Kidney epithelial cell (primary cell): ENCODE results near the gene HYAL2. TPM values are rescaled to one million over a fixed set of nuclear protein-coding genes. Genes with fewer than 3 reads are reported as not detected.
"Not testable (repeated sequence)": the region's sequence is repeated elsewhere in the genome, so short reads cannot be mapped to it uniquely, and the experiment has no call there.

Experiments used
- DNase-seq: peaks from one replicate; pipeline ENCODE4 v3.0.0-alpha.2; 2010; ENCODE audit warnings: low read depth
- H3K27me3 ChIP-seq: 2 replicates; pipeline ENCODE4 v1.6.0; 2011; ENCODE audit warnings: low read length; ENCODE audit not compliant: control insufficient read depth, insufficient read depth
- H3K36me3 ChIP-seq: 2 replicates; pipeline ENCODE4 v1.5.1; 2011; ENCODE audit warnings: low read length; ENCODE audit not compliant: control insufficient read depth, insufficient read depth
- H3K4me3 ChIP-seq: 2 replicates; pipeline ENCODE4 v1.5.1; 2011; ENCODE audit warnings: low read depth, mild to moderate bottlenecking, control low read depth, low read length
- CTCF ChIP-seq: IDR thresholded peaks from 2 replicates; pipeline ENCODE4 v1.5.1; 2011; ENCODE audit warnings: mild to moderate bottlenecking, moderate library complexity, low read length, control low read depth, inconsistent platforms; ENCODE audit not compliant: insufficient read depth, poor library complexity, severe bottlenecking
- total RNA-seq: library from RNA; depleted of rRNA; stranded (reverse); fragments of >200 nt; gene quantifications from 2 replicates; pipeline ENCODE4 v1.2.3, GENCODE V29; 2015

The HYAL2 gene
- total RNA-seq, 1 donor from 2014 or later, result 89.3 TPM

GRCh38 chr3:50318163-50318562 is 4.4 kb downstream of the HYAL2 start:
- Histone ChIP-seq H3K4me3 (no peak overlapping the region), H3K27me3 (no peaks in the 10 kb centered on the region), H3K36me3 (peaks cover 3% of the 10 kb centered on the region)
- DNase-seq, result no peak
- no peak for TF ChIP-seq CTCF

GRCh38 chr3:50317300-50317699 is 5.2 kb downstream of the HYAL2 start:
- no peak for TF ChIP-seq CTCF

GRCh38 chr3:50316657-50317242 is 5.8 kb downstream of the HYAL2 start:
- Histone ChIP-seq H3K36me3 (peaks cover 3% of the 10 kb centered on the region), H3K4me3 (no peak overlapping the region), H3K27me3 (no peaks in the 10 kb centered on the region)
- TF ChIP-seq CTCF, result no peak
- DNase-seq, result peak; percentile 91

More at GRCh38 chr3:50317300-50317699, 5.2 kb downstream of the HYAL2 start:
- Histone ChIP-seq H3K36me3 (peaks cover 3% of the 10 kb centered on the region), H3K4me3 (no peak overlapping the region), H3K27me3 (no peaks in the 10 kb centered on the region)
- no peak for DNase-seq

GRCh38 chr3:50314816-50315215 is 7.7 kb downstream of the HYAL2 start:
- Histone ChIP-seq H3K27me3 (no peaks in the 10 kb centered on the region), H3K36me3 (peaks cover 3% of the 10 kb centered on the region), H3K4me3 (no peak overlapping the region)
- no peak for TF ChIP-seq CTCF
- DNase-seq, result no peak

- DNase-seq, result no peak
- TF ChIP-seq CTCF, result no peak
- H3K4me3 ChIP-seq, result no peak overlapping the region
- H3K27me3 ChIP-seq, result no peaks in the 10 kb centered on the region
- H3K36me3 ChIP-seq, result peaks cover 3% of the 10 kb centered on the region
These were observed 8.2 kb downstream of the HYAL2 start for GRCh38 chr3:50314342-50314741.

GRCh38 chr3:50312041-50312440 is 10.5 kb downstream of the HYAL2 start:
- H3K4me3 ChIP-seq, H3K27me3 ChIP-seq, DNase-seq, H3K36me3 ChIP-seq: not testable (repeated sequence)
